Measurements from ENCODE around the gene GULP1.

The GULP1 gene

DNA sequence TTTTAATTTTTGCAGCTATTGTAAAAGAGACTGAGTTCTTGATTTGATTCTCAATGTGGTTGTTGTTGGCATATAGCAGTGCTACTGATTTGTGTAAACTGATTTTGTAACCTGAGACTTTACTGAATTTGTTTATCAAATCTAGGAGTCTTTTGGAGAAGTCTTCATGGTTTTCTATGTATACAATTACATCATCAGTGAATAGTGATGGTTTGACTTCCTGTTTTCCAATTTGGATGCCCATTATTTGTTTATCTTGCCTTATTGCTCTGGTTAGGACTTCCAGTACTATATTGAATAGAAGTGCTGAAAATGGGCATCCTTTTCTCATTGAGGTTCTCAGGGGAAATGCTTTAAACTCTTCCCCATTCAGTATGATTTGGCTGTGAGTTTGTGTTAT lies 99.7 kb downstream of the GULP1 start:
- TF ChIP-seq, protein P1, sequence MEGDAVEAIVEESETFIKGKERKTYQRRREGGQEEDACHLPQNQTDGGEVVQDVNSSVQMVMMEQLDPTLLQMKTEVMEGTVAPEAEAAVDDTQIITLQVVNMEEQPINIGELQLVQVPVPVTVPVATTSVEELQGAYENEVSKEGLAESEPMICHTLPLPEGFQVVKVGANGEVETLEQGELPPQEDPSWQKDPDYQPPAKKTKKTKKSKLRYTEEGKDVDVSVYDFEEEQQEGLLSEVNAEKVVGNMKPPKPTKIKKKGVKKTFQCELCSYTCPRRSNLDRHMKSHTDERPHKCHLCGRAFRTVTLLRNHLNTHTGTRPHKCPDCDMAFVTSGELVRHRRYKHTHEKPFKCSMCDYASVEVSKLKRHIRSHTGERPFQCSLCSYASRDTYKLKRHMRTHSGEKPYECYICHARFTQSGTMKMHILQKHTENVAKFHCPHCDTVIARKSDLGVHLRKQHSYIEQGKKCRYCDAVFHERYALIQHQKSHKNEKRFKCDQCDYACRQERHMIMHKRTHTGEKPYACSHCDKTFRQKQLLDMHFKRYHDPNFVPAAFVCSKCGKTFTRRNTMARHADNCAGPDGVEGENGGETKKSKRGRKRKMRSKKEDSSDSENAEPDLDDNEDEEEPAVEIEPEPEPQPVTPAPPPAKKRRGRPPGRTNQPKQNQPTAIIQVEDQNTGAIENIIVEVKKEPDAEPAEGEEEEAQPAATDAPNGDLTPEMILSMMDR (IDR thresholded peaks at IDR 0.05; ENCODE audit: poor library complexity, severe bottlenecking), result no peak
- no peak for ATAC-seq (ENCODE audit: low read depth)
- Histone ChIP-seq H3K4me3 (ENCODE audit: severe bottlenecking) (no peak overlapping the region), H3K4me1 (ENCODE audit: insufficient read depth, poor library complexity, severe bottlenecking) (no peaks in the 10 kb centered on the region), H3K9me3 (ENCODE audit: severe bottlenecking) (no peaks in the 10 kb centered on the region), H3K27ac (ENCODE audit: poor library complexity, severe bottlenecking) (no peak overlapping the region), H3K36me3 (ENCODE audit: low read depth) (no peaks in the 10 kb centered on the region), H3K27me3 (ENCODE audit: insufficient read depth, poor library complexity, severe bottlenecking) (no peaks in the 10 kb centered on the region)
- no peak for DNase-seq (ENCODE audit: low spot score)

DNA sequence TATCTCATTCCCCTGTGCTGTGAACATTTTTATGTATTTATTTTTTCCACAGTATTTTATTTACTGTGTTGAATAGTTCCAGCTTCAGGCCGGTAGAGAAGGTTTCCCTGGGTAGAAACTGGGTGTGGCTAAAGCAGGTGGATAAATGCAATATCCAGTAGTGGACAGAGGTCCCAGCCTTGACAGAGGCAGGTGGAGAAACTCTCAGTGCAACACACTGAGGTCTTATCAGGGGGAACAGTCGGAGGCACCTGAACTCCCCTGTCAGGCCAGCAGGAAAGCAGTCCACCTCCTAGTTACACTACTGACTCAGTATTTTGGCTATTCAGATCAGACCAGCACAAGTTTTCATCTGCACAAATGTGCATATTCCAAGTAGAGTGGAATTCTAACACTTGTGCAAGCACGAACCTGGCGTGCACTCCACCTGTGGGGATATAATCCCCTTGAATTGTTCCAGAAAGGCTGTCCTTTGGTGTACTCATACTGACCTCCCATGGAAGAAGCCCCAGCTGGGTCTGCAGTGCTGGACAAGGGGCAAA lies 103.3 kb downstream of the GULP1 start:
- Histone ChIP-seq H3K27ac (ENCODE audit: poor library complexity, severe bottlenecking) (no peak overlapping the region), H3K4me1 (ENCODE audit: insufficient read depth, poor library complexity, severe bottlenecking) (no peaks in the 10 kb centered on the region), H3K36me3 (ENCODE audit: low read depth) (no peaks in the 10 kb centered on the region), H3K27me3 (ENCODE audit: insufficient read depth, poor library complexity, severe bottlenecking) (no peaks in the 10 kb centered on the region), H3K9me3 (ENCODE audit: severe bottlenecking) (no peaks in the 10 kb centered on the region), H3K4me3 (ENCODE audit: severe bottlenecking) (no peak overlapping the region)
- ATAC-seq (ENCODE audit: low read depth), result no peak
- TF ChIP-seq, protein P1 (IDR thresholded peaks at IDR 0.05; ENCODE audit: poor library complexity, severe bottlenecking), result no peak
- DNase-seq (ENCODE audit: low spot score), result no peak

DNA sequence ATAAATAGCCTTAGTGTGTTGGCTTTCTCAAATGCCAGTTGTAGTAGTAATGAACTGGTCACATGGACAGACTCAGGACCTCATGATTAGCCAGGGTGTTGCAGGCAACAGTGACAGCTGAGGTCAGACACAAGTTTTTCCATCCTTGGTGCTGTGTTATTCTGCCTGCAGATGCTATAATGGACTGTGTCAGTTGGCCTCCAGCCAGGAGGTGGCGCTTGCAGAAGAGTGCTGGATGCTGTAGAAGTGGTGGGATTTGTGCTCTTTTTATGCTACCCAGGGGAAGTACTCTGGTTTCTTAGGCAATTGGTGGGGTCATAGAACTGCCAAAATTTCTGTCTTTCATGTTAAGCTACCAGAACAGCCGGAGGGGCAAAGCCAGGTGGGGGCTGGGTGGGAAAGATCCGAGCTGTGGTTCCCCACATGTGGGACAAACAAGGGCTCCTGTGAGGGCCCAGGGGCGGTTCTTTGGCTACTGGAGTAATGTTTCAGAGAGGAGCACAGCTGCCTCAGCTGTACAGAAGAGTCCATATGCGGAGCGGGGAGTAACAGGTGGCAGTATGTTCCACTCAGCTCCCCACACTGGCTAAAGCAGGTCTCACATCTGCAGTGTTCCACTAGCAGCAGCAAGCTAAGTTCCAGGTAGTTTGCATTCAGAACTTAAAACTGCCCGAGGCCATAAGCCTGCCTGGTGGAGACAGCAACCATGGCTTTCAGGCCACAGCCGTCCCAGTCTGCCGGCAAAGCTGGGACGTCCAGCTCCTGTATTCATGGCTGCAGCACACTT lies 104.4 kb downstream of the GULP1 start:
- TF ChIP-seq, protein P1 (IDR thresholded peaks at IDR 0.05; ENCODE audit: poor library complexity, severe bottlenecking), result no peak
- H3K4me1 ChIP-seq (ENCODE audit: insufficient read depth, poor library complexity, severe bottlenecking), result no peaks in the 10 kb centered on the region
- H3K36me3 ChIP-seq (ENCODE audit: low read depth), result no peaks in the 10 kb centered on the region
- H3K9me3 ChIP-seq (ENCODE audit: severe bottlenecking), result no peaks in the 10 kb centered on the region
- H3K27me3 ChIP-seq (ENCODE audit: insufficient read depth, poor library complexity, severe bottlenecking), result no peaks in the 10 kb centered on the region
- no peak overlapping the region for H3K27ac ChIP-seq (ENCODE audit: poor library complexity, severe bottlenecking)
- ATAC-seq (ENCODE audit: low read depth) (no peak), DNase-seq (ENCODE audit: low spot score) (no peak)
- no peak overlapping the region for H3K4me3 ChIP-seq (ENCODE audit: severe bottlenecking)

DNA sequence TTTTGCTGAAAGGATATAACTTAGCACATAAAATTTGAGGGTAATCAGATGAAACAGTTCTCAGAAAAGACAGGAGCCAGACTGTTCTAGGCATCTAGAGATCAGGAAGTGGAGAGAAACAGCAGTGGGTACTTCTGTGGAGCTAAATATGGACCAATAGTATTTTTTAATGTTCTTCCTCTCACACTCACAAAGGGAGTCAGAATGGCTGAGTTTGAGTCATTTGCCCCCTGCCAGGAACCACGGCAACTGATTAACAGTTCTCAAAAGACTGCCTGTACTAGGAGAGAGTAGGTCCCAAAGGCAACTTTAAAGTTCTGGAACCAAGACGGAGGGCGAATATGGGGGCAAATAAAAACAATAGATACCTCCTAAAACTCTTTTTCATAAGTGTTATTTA lies 107.5 kb downstream of the GULP1 start:
- no peaks in the 10 kb centered on the region for H3K4me1 ChIP-seq (ENCODE audit: insufficient read depth, poor library complexity, severe bottlenecking)
- H3K27me3 ChIP-seq (ENCODE audit: insufficient read depth, poor library complexity, severe bottlenecking), result no peaks in the 10 kb centered on the region
- DNase-seq (ENCODE audit: low spot score) (no peak), ATAC-seq (ENCODE audit: low read depth) (no peak)
- no peaks in the 10 kb centered on the region for H3K36me3 ChIP-seq (ENCODE audit: low read depth)
- no peaks in the 10 kb centered on the region for H3K9me3 ChIP-seq (ENCODE audit: severe bottlenecking)
- H3K27ac ChIP-seq (ENCODE audit: poor library complexity, severe bottlenecking), result no peak overlapping the region
- TF ChIP-seq, protein P1 (IDR thresholded peaks at IDR 0.05; ENCODE audit: poor library complexity, severe bottlenecking), result no peak
- H3K4me3 ChIP-seq (ENCODE audit: severe bottlenecking), result no peak overlapping the region

DNA sequence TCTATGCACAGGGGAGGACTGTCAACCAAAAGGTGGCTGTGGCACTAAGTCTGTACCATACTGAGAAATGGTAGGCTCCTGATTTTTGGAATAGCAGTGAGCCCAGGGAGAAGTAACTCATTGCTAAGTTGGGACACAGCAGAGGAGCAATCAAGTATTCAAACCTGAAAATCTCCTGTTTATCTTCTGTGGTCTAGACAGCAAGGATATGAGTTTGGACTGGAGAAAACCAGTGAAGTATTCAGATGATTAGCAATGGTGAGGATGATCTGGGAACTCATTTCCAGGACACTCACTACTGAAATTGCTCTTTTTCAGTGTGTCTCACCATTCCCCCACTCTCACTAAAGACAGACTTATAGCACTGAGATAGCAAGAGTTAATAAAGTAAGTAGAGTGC lies 112.0 kb downstream of the GULP1 start:
- H3K9me3 ChIP-seq (ENCODE audit: severe bottlenecking), result no peaks in the 10 kb centered on the region
- no peaks in the 10 kb centered on the region for H3K27me3 ChIP-seq (ENCODE audit: insufficient read depth, poor library complexity, severe bottlenecking)
- ATAC-seq (ENCODE audit: low read depth) (no peak), DNase-seq (ENCODE audit: low spot score) (no peak)
- no peak overlapping the region for H3K27ac ChIP-seq (ENCODE audit: poor library complexity, severe bottlenecking)
- no peaks in the 10 kb centered on the region for H3K36me3 ChIP-seq (ENCODE audit: low read depth)
- H3K4me1 ChIP-seq (ENCODE audit: insufficient read depth, poor library complexity, severe bottlenecking), result no peaks in the 10 kb centered on the region
- no peak overlapping the region for H3K4me3 ChIP-seq (ENCODE audit: severe bottlenecking)
- TF ChIP-seq, protein P1 (IDR thresholded peaks at IDR 0.05; ENCODE audit: poor library complexity, severe bottlenecking), result no peak

Measured in RWPE2 (cell line).